Kidney (tissue), 14 donors: ENCODE measurements around the gene TMEM150B. TPM values are rescaled to one million over a fixed set of nuclear protein-coding genes. Genes with fewer than 3 reads are reported as not detected.
A peak's percentile ranks its signal among the peaks of the same experiment; 100 is the strongest.

ENCODE experiments used
- DNase-seq, 5 donors: peaks; one replicate each; pipeline ENCODE4 v3.0.0-alpha.2; 2013 to 2020
- FAIRE-seq: peaks from 2 replicates; lab custom pipeline; 2012; peaks lifted over from hg19 to GRCh38; lab: Jason Lieb, UNC
- H3K27ac ChIP-seq, 2 donors: one replicate each; pipeline ENCODE4 v1.7.0; 2013; ENCODE audit warnings: low read depth in 2 of 2, low read length in 2 of 2, inconsistent platforms in 1 of 2
- H3K27me3 ChIP-seq: one replicate; pipeline ENCODE4 v1.7.1; 2013; ENCODE audit warnings: low read length, inconsistent platforms; ENCODE audit not compliant: control insufficient read depth, insufficient read depth
- H3K36me3 ChIP-seq, 3 donors: one replicate each; pipeline versions ENCODE4 v1.7.0 to v1.7.1; 2013; ENCODE audit warnings: low read length in 3 of 3, control low read depth in 1 of 3, inconsistent platforms in 1 of 3; ENCODE audit not compliant: insufficient read depth in 3 of 3, control insufficient read depth in 2 of 3
- H3K4me1 ChIP-seq, 3 donors: one replicate each; pipeline versions ENCODE4 v1.7.0 to v1.7.1; 2013; ENCODE audit warnings: low read length in 3 of 3, inconsistent platforms in 1 of 3, low read depth in 1 of 3; ENCODE audit not compliant: control insufficient read depth in 2 of 3, insufficient read depth in 2 of 3
- H3K4me3 ChIP-seq, 3 donors: one replicate each; pipeline versions ENCODE4 v1.7.0 to v1.8.1; 2013; ENCODE audit warnings: low read length in 3 of 3, control low read depth in 1 of 3, inconsistent platforms in 1 of 3
- H3K9ac ChIP-seq, 3 donors: one replicate each; pipeline versions ENCODE4 v1.7.0 to v1.7.1; 2013; ENCODE audit warnings: low read length in 3 of 3, control low read depth in 1 of 3, inconsistent platforms in 1 of 3
- H3K9me3 ChIP-seq, 3 donors: one replicate each; pipeline versions ENCODE4 v1.7.0 to v1.7.1; 2013; ENCODE audit warnings: low read length in 3 of 3, control low read depth in 1 of 3, inconsistent platforms in 1 of 3; ENCODE audit not compliant: control insufficient read depth in 2 of 3, insufficient read depth in 1 of 3
- CTCF ChIP-seq: IDR thresholded peaks from 3 replicates; pipeline ENCODE4 v1.5.1; 2012; ENCODE audit warnings: mild to moderate bottlenecking, moderate library complexity, borderline replicate concordance; ENCODE audit not compliant: insufficient read depth; ENCODE audit errors: extremely low read depth
- intact Hi-C: fragments of 100-400 bp; cut with DNase I; formaldehyde crosslinking; loops from one replicate; pipeline ENCODE4 v1.11.1; 2022
- polyA plus RNA-seq: library from polyadenylated mRNA; stranded (reverse); fragments of 350-450 nt; fragmentation: Illumina TruSeq; extraction: RNeasy Lipid Tissue Mini Kit (QIAGEN cat#74804); gene quantifications from one replicate; pipeline ENCODE4 v1.2.3, GENCODE V29; 2014; ENCODE audit warnings: low read depth, low replicate concordance; ENCODE audit not compliant: insufficient read depth
- total RNA-seq: library from RNA; stranded (reverse); fragmentation: NEBNext Ultra II Directional; extraction: Animal tissue kit (Norgen Biotek cat#: 25700); gene quantifications from one replicate; pipeline ENCODE4 v1.2.1, GENCODE V29; 2021
- donor health status: control.
- donor health status: control.
- donor health status: control.
- donor health status: control.
- donor health status: control.
- donor health status: DM: yes; HTN: yes; CAD: no.
- donor health status: Normal renal cell carcinoma (clear cell type).

The TMEM150B gene
- total and polyA plus RNA-seq, 2 donors from 2014 or later = 3.6 to 5.4 TPM

DNA sequence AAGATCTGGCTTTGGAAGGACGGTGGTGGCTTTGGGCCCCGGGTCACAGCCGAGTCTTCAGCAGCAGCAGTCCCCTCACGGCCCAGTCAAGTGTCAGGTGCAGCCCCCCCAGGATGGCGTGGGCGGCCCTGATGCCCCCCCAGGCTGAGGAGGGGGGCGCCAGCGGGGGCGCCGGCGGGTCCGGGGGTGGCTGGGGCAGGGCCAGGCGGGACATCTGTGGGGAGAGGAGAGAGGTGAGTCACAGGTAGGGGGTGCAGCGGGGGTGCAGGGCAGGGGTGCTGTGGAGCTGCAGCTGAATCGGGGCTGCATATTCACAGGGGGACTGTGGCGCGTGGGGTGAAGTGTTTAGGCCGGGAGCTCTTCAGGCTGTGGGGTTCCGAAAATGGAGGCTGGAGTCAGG lies 40.8 kb upstream of the TMEM150B start:
- intact Hi-C loops = no loop called here
- Histone ChIP-seq H3K9me3 (no peaks in the 10 kb centered on the region), H3K36me3 (no peaks in the 10 kb centered on the region), H3K9ac (no peak overlapping the region), H3K27ac (no peak overlapping the region), H3K4me3 (no peak overlapping the region), H3K27me3 (peaks cover 4% of the 10 kb centered on the region), H3K4me1 (peaks cover 0 to 2% (median 0%) of the 10 kb centered on the region in 3 donors)
- DNase-seq (no peak), FAIRE-seq (no peak)
- TF ChIP-seq CTCF = no peak

DNA sequence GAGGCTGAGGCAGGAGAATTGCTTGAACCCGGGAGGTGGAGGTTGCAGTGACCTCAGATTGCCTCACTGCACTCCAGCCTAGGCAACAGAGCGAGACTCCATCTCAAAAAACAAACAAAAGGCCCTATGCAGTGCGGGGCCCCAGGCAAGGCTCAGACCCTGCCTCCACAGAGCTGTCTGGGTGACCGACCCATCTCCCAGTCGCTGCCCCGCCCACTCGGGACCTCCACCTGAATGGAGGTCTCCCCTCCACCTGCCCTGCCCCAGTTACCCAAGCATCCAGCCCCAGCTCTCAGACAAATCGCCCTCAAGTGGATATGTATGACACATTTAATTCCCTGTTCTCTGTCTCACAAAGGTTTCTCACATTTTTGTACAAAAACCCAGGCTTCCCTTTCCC lies 40.1 kb upstream of the TMEM150B start:
- Histone ChIP-seq H3K4me3 (no peak overlapping the region), H3K9me3 (no peaks in the 10 kb centered on the region), H3K36me3 (no peaks in the 10 kb centered on the region), H3K4me1 (peaks cover 0 to 2% (median 0%) of the 10 kb centered on the region in 3 donors), H3K27ac (no peak overlapping the region), H3K27me3 (no peaks in the 10 kb centered on the region), H3K9ac (no peak overlapping the region)
- DNase-seq (peak in 1 of 5 donors; percentile 34), FAIRE-seq (no peak)
- intact Hi-C loops = no loop called here
- TF ChIP-seq CTCF = no peak

GRCh38 chr19:55362990-55363716 lies 38.0 kb upstream of the TMEM150B start, which contains the start of gene GARIN5B:
GARIN5B (minus strand) TSS chr19:55363260; CDS start chr19:55363066, 194 bp downstream.
- intact Hi-C loops = no loop called here
- Histone ChIP-seq H3K27me3 (no peaks in the 10 kb centered on the region), H3K36me3 (no peaks in the 10 kb centered on the region), H3K4me1 (no peaks in the 10 kb centered on the region), H3K4me3 (no peak within 1 kb of the TSS), H3K9me3 (no peaks in the 10 kb centered on the region), H3K27ac (no peak within 1 kb of the TSS), H3K9ac (no peak within 1 kb of the TSS)
- TF ChIP-seq CTCF = no peak
- FAIRE-seq (no peak), DNase-seq (peak in 4 of 5 donors; percentile 57 to 65 (median 61))
